ENCODE data around the gene CNOT8. TPM values are rescaled to one million over a fixed set of nuclear protein-coding genes. Genes with fewer than 3 reads are reported as not detected.
A peak's percentile ranks its signal among the peaks of the same experiment; 100 is the strongest.

Gene CNOT8
- total and polyA plus RNA-seq, 9 of the 15 experiments (the other 6 are each of a cell fraction or from before 2014, with no cell fraction given): 15.2 to 68.9 (median 52.1) TPM

DNA sequence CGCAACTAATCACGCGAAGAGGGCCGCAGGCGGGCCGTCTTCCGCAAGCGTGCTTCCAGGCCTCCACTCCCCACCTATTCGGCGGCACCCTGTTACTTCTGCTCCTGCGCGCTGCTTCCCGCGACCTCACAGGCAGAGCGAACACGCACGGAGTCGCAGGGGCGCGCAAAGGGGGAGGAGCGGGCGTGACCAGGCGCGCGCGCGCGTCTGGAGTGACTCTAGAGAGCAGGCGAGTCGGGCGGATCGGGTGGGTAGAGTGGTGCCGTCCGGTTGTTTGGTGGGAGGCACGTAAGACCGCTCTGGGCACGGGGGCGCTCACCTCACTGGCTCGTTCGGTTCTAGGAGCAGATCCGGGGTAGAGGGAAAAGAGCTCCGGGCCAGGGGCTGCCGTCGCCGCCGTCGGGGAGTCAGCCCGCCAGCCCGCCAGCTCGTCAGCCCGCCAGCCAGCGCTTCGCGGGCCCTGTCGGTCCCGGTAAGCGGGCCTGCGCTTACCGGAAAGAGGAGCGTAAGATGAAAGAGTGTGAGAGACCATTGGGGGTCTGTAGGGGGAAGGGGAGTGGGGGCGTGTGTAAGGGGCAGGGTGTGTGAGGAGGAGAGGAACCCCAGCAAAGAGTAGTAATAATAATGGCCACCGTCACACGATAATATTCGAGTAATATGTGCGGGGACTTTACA lies at the start of gene CNOT8 (continued):
- TF ChIP-seq, protein P1, sequence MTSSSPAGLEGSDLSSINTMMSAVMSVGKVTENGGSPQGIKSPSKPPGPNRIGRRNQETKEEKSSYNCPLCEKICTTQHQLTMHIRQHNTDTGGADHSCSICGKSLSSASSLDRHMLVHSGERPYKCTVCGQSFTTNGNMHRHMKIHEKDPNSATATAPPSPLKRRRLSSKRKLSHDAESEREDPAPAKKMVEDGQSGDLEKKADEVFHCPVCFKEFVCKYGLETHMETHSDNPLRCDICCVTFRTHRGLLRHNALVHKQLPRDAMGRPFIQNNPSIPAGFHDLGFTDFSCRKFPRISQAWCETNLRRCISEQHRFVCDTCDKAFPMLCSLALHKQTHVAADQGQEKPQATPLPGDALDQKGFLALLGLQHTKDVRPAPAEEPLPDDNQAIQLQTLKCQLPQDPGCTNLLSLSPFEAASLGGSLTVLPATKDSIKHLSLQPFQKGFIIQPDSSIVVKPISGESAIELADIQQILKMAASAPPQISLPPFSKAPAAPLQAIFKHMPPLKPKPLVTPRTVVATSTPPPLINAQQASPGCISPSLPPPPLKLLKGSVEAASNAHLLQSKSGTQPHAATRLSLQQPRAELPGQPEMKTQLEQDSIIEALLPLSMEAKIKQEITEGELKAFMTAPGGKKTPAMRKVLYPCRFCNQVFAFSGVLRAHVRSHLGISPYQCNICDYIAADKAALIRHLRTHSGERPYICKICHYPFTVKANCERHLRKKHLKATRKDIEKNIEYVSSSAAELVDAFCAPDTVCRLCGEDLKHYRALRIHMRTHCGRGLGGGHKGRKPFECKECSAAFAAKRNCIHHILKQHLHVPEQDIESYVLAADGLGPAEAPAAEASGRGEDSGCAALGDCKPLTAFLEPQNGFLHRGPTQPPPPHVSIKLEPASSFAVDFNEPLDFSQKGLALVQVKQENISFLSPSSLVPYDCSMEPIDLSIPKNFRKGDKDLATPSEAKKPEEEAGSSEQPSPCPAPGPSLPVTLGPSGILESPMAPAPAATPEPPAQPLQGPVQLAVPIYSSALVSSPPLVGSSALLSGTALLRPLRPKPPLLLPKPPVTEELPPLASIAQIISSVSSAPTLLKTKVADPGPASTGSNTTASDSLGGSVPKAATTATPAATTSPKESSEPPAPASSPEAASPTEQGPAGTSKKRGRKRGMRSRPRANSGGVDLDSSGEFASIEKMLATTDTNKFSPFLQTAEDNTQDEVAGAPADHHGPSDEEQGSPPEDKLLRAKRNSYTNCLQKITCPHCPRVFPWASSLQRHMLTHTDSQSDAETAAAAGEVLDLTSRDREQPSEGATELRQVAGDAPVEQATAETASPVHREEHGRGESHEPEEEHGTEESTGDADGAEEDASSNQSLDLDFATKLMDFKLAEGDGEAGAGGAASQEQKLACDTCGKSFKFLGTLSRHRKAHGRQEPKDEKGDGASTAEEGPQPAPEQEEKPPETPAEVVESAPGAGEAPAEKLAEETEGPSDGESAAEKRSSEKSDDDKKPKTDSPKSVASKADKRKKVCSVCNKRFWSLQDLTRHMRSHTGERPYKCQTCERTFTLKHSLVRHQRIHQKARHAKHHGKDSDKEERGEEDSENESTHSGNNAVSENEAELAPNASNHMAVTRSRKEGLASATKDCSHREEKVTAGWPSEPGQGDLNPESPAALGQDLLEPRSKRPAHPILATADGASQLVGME (CRISPR knock-in tag; IDR thresholded peaks at IDR 0.05): 0 out of 2 replicates have a peak, but pooled peaks have one; percentile 18
- TF ChIP-seq TBL1XR1 (IDR thresholded peaks at IDR 0.05; ENCODE audit: low read length in 2 of 2) (peak in 1 of 2 experiments; percentile 26; a peak in 1 of 4 replicates), ZBTB17 (CRISPR knock-in tag; IDR thresholded peaks at IDR 0.05) (peak; percentile 62), ZSCAN29 (IDR thresholded peaks at IDR 0.05) (no peak), MED1 (CRISPR knock-in tag; IDR thresholded peaks at IDR 0.05; ENCODE audit: borderline replicate concordance) (no peak), ZBED1 (IDR thresholded peaks at IDR 0.05) (peak; percentile 84; the same call in 1 of the 2 replicates), SIRT6 (IDR thresholded peaks at IDR 0.05; ENCODE audit: low read depth, low read length) (no peak)
- TF ChIP-seq, protein P2, sequence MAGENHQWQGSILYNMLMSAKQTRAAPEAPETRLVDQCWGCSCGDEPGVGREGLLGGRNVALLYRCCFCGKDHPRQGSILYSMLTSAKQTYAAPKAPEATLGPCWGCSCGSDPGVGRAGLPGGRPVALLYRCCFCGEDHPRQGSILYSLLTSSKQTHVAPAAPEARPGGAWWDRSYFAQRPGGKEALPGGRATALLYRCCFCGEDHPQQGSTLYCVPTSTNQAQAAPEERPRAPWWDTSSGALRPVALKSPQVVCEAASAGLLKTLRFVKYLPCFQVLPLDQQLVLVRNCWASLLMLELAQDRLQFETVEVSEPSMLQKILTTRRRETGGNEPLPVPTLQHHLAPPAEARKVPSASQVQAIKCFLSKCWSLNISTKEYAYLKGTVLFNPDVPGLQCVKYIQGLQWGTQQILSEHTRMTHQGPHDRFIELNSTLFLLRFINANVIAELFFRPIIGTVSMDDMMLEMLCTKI (IDR thresholded peaks at IDR 0.05; ENCODE audit: partially characterized antibody): no peak
- TF ChIP-seq, protein P3, sequence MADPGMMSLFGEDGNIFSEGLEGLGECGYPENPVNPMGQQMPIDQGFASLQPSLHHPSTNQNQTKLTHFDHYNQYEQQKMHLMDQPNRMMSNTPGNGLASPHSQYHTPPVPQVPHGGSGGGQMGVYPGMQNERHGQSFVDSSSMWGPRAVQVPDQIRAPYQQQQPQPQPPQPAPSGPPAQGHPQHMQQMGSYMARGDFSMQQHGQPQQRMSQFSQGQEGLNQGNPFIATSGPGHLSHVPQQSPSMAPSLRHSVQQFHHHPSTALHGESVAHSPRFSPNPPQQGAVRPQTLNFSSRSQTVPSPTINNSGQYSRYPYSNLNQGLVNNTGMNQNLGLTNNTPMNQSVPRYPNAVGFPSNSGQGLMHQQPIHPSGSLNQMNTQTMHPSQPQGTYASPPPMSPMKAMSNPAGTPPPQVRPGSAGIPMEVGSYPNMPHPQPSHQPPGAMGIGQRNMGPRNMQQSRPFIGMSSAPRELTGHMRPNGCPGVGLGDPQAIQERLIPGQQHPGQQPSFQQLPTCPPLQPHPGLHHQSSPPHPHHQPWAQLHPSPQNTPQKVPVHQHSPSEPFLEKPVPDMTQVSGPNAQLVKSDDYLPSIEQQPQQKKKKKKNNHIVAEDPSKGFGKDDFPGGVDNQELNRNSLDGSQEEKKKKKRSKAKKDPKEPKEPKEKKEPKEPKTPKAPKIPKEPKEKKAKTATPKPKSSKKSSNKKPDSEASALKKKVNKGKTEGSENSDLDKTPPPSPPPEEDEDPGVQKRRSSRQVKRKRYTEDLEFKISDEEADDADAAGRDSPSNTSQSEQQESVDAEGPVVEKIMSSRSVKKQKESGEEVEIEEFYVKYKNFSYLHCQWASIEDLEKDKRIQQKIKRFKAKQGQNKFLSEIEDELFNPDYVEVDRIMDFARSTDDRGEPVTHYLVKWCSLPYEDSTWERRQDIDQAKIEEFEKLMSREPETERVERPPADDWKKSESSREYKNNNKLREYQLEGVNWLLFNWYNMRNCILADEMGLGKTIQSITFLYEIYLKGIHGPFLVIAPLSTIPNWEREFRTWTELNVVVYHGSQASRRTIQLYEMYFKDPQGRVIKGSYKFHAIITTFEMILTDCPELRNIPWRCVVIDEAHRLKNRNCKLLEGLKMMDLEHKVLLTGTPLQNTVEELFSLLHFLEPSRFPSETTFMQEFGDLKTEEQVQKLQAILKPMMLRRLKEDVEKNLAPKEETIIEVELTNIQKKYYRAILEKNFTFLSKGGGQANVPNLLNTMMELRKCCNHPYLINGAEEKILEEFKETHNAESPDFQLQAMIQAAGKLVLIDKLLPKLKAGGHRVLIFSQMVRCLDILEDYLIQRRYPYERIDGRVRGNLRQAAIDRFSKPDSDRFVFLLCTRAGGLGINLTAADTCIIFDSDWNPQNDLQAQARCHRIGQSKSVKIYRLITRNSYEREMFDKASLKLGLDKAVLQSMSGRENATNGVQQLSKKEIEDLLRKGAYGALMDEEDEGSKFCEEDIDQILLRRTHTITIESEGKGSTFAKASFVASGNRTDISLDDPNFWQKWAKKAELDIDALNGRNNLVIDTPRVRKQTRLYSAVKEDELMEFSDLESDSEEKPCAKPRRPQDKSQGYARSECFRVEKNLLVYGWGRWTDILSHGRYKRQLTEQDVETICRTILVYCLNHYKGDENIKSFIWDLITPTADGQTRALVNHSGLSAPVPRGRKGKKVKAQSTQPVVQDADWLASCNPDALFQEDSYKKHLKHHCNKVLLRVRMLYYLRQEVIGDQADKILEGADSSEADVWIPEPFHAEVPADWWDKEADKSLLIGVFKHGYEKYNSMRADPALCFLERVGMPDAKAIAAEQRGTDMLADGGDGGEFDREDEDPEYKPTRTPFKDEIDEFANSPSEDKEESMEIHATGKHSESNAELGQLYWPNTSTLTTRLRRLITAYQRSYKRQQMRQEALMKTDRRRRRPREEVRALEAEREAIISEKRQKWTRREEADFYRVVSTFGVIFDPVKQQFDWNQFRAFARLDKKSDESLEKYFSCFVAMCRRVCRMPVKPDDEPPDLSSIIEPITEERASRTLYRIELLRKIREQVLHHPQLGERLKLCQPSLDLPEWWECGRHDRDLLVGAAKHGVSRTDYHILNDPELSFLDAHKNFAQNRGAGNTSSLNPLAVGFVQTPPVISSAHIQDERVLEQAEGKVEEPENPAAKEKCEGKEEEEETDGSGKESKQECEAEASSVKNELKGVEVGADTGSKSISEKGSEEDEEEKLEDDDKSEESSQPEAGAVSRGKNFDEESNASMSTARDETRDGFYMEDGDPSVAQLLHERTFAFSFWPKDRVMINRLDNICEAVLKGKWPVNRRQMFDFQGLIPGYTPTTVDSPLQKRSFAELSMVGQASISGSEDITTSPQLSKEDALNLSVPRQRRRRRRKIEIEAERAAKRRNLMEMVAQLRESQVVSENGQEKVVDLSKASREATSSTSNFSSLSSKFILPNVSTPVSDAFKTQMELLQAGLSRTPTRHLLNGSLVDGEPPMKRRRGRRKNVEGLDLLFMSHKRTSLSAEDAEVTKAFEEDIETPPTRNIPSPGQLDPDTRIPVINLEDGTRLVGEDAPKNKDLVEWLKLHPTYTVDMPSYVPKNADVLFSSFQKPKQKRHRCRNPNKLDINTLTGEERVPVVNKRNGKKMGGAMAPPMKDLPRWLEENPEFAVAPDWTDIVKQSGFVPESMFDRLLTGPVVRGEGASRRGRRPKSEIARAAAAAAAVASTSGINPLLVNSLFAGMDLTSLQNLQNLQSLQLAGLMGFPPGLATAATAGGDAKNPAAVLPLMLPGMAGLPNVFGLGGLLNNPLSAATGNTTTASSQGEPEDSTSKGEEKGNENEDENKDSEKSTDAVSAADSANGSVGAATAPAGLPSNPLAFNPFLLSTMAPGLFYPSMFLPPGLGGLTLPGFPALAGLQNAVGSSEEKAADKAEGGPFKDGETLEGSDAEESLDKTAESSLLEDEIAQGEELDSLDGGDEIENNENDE (IDR thresholded peaks at IDR 0.05; ENCODE audit: low read depth, low read length): no peak
